Smooth muscle cell (in vitro differentiated cells): Measurements from ENCODE around the gene CLOCK. TPM values are rescaled to one million over a fixed set of nuclear protein-coding genes. Genes with fewer than 3 reads are reported as not detected.

Experiments
- DNase-seq: peaks from one replicate; lab custom pipeline; 2025; ENCODE audit not compliant: unreplicated experiment; lab: John Stamatoyannopoulos, UW
- H2AFZ ChIP-seq: fragments of 200-600 bp; sonication (generic); 2 replicates; pipeline ENCODE4 v1.6.0; 2016; ENCODE audit warnings: antibody characterized with exemption, low read depth, mild to moderate bottlenecking
- H3F3A ChIP-seq: fragments of 200-600 bp; sonication (generic); 2 replicates; pipeline ENCODE4 v1.6.0; 2017; ENCODE audit warnings: antibody characterized with exemption, low read depth
- H3K27ac ChIP-seq: fragments of 200-600 bp; sonication (generic); 2 replicates; pipeline ENCODE4 v1.5.1; 2016; ENCODE audit warnings: low read depth, mild to moderate bottlenecking
- H3K27me3 ChIP-seq: fragments of 200-600 bp; sonication (generic); 2 replicates; pipeline ENCODE4 v1.6.1; 2016; ENCODE audit warnings: low read depth, mild to moderate bottlenecking
- H3K36me3 ChIP-seq: fragments of 200-600 bp; sonication (generic); 2 replicates; pipeline ENCODE4 v1.5.1; 2016; ENCODE audit warnings: low read depth
- H3K4me1 ChIP-seq: fragments of 200-600 bp; sonication (generic); 2 replicates; pipeline ENCODE4 v1.5.1; 2016; ENCODE audit warnings: low read depth
- H3K4me2 ChIP-seq: fragments of 200-600 bp; sonication (generic); 2 replicates; pipeline ENCODE4 v1.6.0; 2016; ENCODE audit warnings: mild to moderate bottlenecking
- H3K4me3 ChIP-seq: fragments of 200-600 bp; sonication (generic); 2 replicates; pipeline ENCODE4 v1.5.1; 2016; ENCODE audit warnings: mild to moderate bottlenecking
- H3K79me2 ChIP-seq: fragments of 200-600 bp; sonication (generic); 2 replicates; pipeline ENCODE4 v1.6.0; 2016; ENCODE audit warnings: low read depth, mild to moderate bottlenecking
- H3K9ac ChIP-seq: fragments of 200-600 bp; sonication (generic); 2 replicates; pipeline ENCODE4 v1.6.0; 2016; ENCODE audit warnings: low read depth
- H3K9me3 ChIP-seq: fragments of 200-600 bp; sonication (generic); replicated peaks from 2 replicates; pipeline ENCODE4 v1.5.1; 2016; ENCODE audit warnings: low read depth
- H4K20me1 ChIP-seq: fragments of 200-600 bp; sonication (generic); 2 replicates; pipeline ENCODE4 v1.6.0; 2016; ENCODE audit warnings: low read depth
- WGBS: methylation state at CpG from one replicate; pipeline ENCODE4 v1.1.7; 2016; ENCODE audit warnings: low lambda C conversion rate; 5-methylcytosine and 5-hydroxymethylcytosine counted together
- polyA plus RNA-seq: library from polyadenylated mRNA; unstranded; fragments of >200 nt; fragmentation: Nextera tagmentation; extraction: Ambion mirVana; gene quantifications from 2 replicates; pipeline ENCODE4 v1.2.1, GENCODE V29; 2016
- total RNA-seq: library from RNA; depleted of rRNA; stranded (reverse); fragments of >200 nt; gene quantifications from 2 replicates; pipeline ENCODE4 v1.2.3, GENCODE V29; 2014
- TF ChIP-seq, protein P1 (sequence below): fragments of 200-600 bp; sonication (generic); IDR thresholded peaks from 2 replicates; pipeline ENCODE4 v1.5.1; 2017; ENCODE audit warnings: borderline replicate concordance, mild to moderate bottlenecking, antibody characterized with exemption; ENCODE audit not compliant: insufficient read depth, poor library complexity, severe bottlenecking

Gene CLOCK
- total and polyA plus RNA-seq, 2 experiments from 2014 or later, result 5.9 to 32.3 TPM

DNA sequence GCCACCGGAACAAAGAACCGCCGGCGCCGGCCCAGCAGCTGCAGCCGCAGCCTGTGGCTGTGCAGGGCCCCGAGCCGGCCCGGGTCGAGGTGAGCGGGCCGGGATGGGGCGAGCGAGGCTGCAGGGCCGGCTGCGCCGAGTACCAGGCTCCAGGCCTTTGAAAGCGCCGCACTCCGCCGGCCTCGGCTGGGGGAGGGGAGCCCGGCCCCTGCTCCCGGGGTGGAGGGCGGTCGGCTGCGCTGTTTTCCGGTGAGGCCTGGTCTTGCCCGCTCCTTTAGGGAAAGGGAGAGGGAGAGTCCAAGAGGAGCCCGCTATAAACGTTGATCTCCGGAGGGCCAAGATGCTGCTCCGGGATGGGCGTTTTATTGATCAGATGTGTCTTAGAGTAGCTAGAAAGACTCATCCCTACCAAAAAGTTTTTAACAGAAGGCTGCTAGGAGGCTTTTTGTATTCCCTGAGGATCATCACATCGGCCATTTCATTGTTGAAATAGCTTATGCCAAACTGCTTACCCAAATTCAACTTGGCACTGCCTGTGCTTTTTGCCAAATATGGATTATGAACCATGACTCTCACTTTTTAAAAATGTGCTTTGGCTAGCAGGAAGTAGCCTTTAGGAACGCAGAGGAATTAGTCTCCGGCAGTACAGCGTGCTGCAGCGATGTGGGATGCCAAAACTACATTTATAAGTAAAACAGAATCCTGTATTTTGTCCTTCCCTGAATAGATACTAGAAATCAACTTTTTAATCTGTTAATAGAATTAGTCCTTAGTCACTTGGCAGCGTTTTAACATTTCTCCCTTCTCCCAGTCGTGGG, 150.2 kb downstream of the CLOCK start:
- WGBS, result 1% methylated on average over 25 of the region's 41 CpGs
- Histone ChIP-seq H2AFZ (no peak overlapping the region), H3K27me3 (no peaks in the 10 kb centered on the region), H4K20me1 (peaks cover 52% of the 10 kb centered on the region), H3K4me3 (peak overlapping the region; percentile 92), H3K4me2 (peak overlapping the region; percentile 97), H3F3A (peaks cover 27% of the 10 kb centered on the region), H3K36me3 (peaks cover 4% of the 10 kb centered on the region), H3K27ac (peak overlapping the region; percentile 96), H3K79me2 (peaks cover 55% of the 10 kb centered on the region), H3K9me3 (no peaks in the 10 kb centered on the region), H3K9ac (peak overlapping the region; percentile 94), H3K4me1 (peaks cover 27% of the 10 kb centered on the region)
- DNase-seq, result no peak
- TF ChIP-seq, protein P1, sequence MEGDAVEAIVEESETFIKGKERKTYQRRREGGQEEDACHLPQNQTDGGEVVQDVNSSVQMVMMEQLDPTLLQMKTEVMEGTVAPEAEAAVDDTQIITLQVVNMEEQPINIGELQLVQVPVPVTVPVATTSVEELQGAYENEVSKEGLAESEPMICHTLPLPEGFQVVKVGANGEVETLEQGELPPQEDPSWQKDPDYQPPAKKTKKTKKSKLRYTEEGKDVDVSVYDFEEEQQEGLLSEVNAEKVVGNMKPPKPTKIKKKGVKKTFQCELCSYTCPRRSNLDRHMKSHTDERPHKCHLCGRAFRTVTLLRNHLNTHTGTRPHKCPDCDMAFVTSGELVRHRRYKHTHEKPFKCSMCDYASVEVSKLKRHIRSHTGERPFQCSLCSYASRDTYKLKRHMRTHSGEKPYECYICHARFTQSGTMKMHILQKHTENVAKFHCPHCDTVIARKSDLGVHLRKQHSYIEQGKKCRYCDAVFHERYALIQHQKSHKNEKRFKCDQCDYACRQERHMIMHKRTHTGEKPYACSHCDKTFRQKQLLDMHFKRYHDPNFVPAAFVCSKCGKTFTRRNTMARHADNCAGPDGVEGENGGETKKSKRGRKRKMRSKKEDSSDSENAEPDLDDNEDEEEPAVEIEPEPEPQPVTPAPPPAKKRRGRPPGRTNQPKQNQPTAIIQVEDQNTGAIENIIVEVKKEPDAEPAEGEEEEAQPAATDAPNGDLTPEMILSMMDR, result no peak

DNA sequence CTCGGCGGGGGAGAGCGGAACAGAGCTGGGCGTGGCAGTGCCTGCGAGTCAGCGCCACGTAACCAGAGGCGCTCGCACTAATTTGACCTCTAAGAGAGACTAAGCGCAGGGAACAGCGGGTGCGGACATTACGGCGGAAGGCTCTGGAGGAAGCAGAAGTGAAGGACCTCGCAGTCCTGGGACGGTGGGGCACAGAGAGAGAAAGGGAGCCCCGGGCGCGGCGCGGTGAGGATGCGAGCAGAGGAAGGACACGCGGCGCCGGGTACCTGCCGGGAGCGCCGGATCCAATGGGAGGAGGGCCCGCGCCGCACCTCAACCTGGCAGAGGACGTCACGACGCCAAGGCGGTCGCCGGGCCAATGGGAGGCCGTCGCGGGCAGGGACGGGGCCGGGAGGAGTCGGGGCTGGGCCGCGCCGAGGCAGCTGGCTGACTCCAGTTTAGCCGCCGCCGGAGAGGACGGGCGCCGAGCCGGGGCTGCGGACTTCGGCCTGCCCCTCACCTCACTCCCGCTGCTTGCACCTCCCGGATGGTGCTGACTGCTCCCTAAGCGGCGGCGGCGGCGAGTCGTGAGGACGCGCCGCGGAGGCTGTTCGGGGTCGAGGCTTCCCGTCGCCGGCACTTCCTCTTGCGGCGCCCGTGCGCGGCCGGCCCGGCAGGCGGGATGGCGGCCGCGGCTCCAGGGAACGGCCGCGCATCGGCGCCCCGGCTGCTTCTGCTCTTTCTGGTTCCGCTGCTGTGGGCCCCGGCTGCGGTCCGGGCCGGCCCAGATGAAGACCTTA, 151.0 kb downstream of the CLOCK start, which contains the start of gene TMEM165:
Gene TMEM165 (plus strand): TSS at position 429 of the 779 bp plus-strand sequence. CDS start 233 bp downstream, at position 662.
- peak; percentile 78 for DNase-seq
- WGBS, result 1% methylated on average over 71 of the region's 95 CpGs
- peak within 1 kb of the TSS; percentile 92 for H3K4me3 ChIP-seq
- H3K4me2 ChIP-seq, result peak within 1 kb of the TSS; percentile 97
- H3K79me2 ChIP-seq, result peaks cover 47% of the 10 kb centered on the region
- peak within 1 kb of the TSS; percentile 94 for H3K9ac ChIP-seq
- H2AFZ ChIP-seq, result peak within 1 kb of the TSS; percentile 61
- no peaks in the 10 kb centered on the region for H3K36me3 ChIP-seq
- H3F3A ChIP-seq, result peaks cover 19% of the 10 kb centered on the region
- no peaks in the 10 kb centered on the region for H3K9me3 ChIP-seq
- no peaks in the 10 kb centered on the region for H3K27me3 ChIP-seq
- peaks cover 20% of the 10 kb centered on the region for H3K4me1 ChIP-seq
- H4K20me1 ChIP-seq, result peaks cover 44% of the 10 kb centered on the region
- TF ChIP-seq, protein P1, result no peak
- peak within 1 kb of the TSS; percentile 96 for H3K27ac ChIP-seq

DNA sequence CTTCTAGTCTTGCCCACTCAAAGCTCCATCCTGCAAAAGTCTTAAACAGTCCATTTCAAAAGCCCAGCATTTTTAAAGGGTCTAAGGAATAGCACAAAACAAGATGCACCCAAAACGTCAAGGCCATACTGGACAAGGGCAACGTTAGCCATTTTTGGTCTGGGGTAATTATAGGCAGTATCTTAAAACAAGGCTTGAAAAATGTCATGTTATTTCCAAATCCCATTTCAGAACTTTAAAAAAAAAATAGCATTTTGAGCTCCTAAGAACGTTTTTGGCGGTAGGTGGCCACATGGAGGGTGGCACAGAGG, 151.5 kb downstream of the CLOCK start:
- peak overlapping the region; percentile 96 for H3K27ac ChIP-seq
- peak overlapping the region; percentile 61 for H2AFZ ChIP-seq
- H3K4me3 ChIP-seq, result peak overlapping the region; percentile 92
- 3% methylated on average over 4 of the region's 4 CpGs for WGBS
- H3F3A ChIP-seq, result peaks cover 19% of the 10 kb centered on the region
- peaks cover 20% of the 10 kb centered on the region for H3K4me1 ChIP-seq
- H4K20me1 ChIP-seq, result peaks cover 39% of the 10 kb centered on the region
- peak overlapping the region; percentile 97 for H3K4me2 ChIP-seq
- H3K27me3 ChIP-seq, result no peaks in the 10 kb centered on the region
- H3K36me3 ChIP-seq, result no peaks in the 10 kb centered on the region
- DNase-seq, result no peak
- TF ChIP-seq, protein P1, result no peak
- peaks cover 43% of the 10 kb centered on the region for H3K79me2 ChIP-seq
- H3K9me3 ChIP-seq, result no peaks in the 10 kb centered on the region
- H3K9ac ChIP-seq, result peak overlapping the region; percentile 94
